H9 (cell line): ENCODE measurements around the gene MRPL36. TPM values are rescaled to one million over a fixed set of nuclear protein-coding genes. Genes with fewer than 3 reads are reported as not detected.

Experiments used
- DNase-seq: peaks from one replicate; pipeline ENCODE4 v3.0.0-alpha.2; 2017
- H2AFZ ChIP-seq: one replicate; pipeline ENCODE4 v1.6.1; 2013; ENCODE audit warnings: mild to moderate bottlenecking, low read length, control low read depth, moderate library complexity
- H2AK5ac ChIP-seq: 2 replicates; pipeline ENCODE4 v1.6.1; 2013; ENCODE audit warnings: low read length, control low read depth, mixed read lengths; ENCODE audit not compliant: insufficient read length
- H2BK120ac ChIP-seq: one replicate; pipeline ENCODE4 v1.6.1; 2013; ENCODE audit warnings: low read depth, mild to moderate bottlenecking, low read length, control low read depth, inconsistent platforms; ENCODE audit not compliant: poor library complexity, severe bottlenecking
- H2BK12ac ChIP-seq: 2 replicates; pipeline ENCODE4 v1.6.1; 2013; ENCODE audit warnings: low read length, control low read depth, mixed read lengths, low read depth; ENCODE audit not compliant: insufficient read length
- H2BK15ac ChIP-seq: 2 replicates; pipeline ENCODE4 v1.6.1; 2013; ENCODE audit warnings: low read depth, low read length, control low read depth
- H2BK20ac ChIP-seq: one replicate; pipeline ENCODE4 v1.6.1; 2013; ENCODE audit warnings: low read depth, mild to moderate bottlenecking, low read length, control low read depth, inconsistent platforms; ENCODE audit not compliant: poor library complexity, severe bottlenecking
- H2BK5ac ChIP-seq: 2 replicates; pipeline ENCODE4 v1.6.1; 2013; ENCODE audit warnings: low read length, control low read depth, mixed read lengths; ENCODE audit not compliant: insufficient read length
- H3K14ac ChIP-seq: 2 replicates; pipeline ENCODE4 v1.6.1; 2013; ENCODE audit warnings: low read length, control low read depth; ENCODE audit not compliant: insufficient read depth
- H3K18ac ChIP-seq: 2 replicates; pipeline ENCODE4 v1.6.1; 2013; ENCODE audit warnings: low read depth, mild to moderate bottlenecking, mixed read lengths, low read length, control low read depth; ENCODE audit not compliant: insufficient read length
- H3K23ac ChIP-seq: 2 replicates; pipeline ENCODE4 v1.6.1; 2013; ENCODE audit warnings: low read length, control low read depth, mixed read lengths, low read depth; ENCODE audit not compliant: insufficient read length
- H3K23me2 ChIP-seq: 2 replicates; pipeline ENCODE4 v1.6.1; 2013; ENCODE audit warnings: low read depth, mild to moderate bottlenecking, mixed read lengths, low read length, control low read depth; ENCODE audit not compliant: insufficient read length, poor library complexity, severe bottlenecking
- H3K27ac ChIP-seq: 2 replicates; pipeline ENCODE4 v1.5.1; 2013; ENCODE audit warnings: low read length, control low read depth, mixed read lengths, low read depth; ENCODE audit not compliant: insufficient read length
- H3K27me3 ChIP-seq: 2 replicates; pipeline ENCODE4 v1.6.1; 2013; ENCODE audit warnings: low read length, control low read depth, inconsistent platforms; ENCODE audit not compliant: insufficient read depth
- H3K4ac ChIP-seq: 2 replicates; pipeline ENCODE4 v1.6.1; 2013; ENCODE audit warnings: low read depth, mild to moderate bottlenecking, control low read depth, inconsistent platforms, low read length, moderate library complexity
- H3K4me1 ChIP-seq: 2 replicates; pipeline ENCODE4 v1.6.1; 2013; ENCODE audit warnings: low read length, control low read depth, inconsistent platforms; ENCODE audit not compliant: insufficient read depth
- H3K4me2 ChIP-seq: 2 replicates; pipeline ENCODE4 v1.6.1; 2013; ENCODE audit warnings: low read length, control low read depth, mixed read lengths; ENCODE audit not compliant: insufficient read length, insufficient read depth
- H3K56ac ChIP-seq: 2 replicates; pipeline ENCODE4 v1.6.1; 2013; ENCODE audit warnings: low read depth, mild to moderate bottlenecking, mixed read lengths, low read length, control low read depth; ENCODE audit not compliant: insufficient read length
- H3K79me1 ChIP-seq: 2 replicates; pipeline ENCODE4 v1.6.1; 2013; ENCODE audit warnings: low read depth, mild to moderate bottlenecking, moderate library complexity, low read length, control low read depth, inconsistent platforms; ENCODE audit not compliant: insufficient read depth, poor library complexity, severe bottlenecking
- H3K79me2 ChIP-seq: 2 replicates; pipeline ENCODE4 v1.6.1; 2013; ENCODE audit warnings: low read length, control low read depth, inconsistent platforms; ENCODE audit not compliant: insufficient read depth
- H3K9ac ChIP-seq: 2 replicates; pipeline ENCODE4 v1.6.1; 2013; ENCODE audit warnings: low read length, control low read depth, mixed read lengths; ENCODE audit not compliant: insufficient read length; ENCODE audit errors: extremely low read depth
- H3K9me3 ChIP-seq: one replicate; pipeline ENCODE4 v1.6.1; 2013; ENCODE audit warnings: low read depth, low read length, inconsistent platforms; ENCODE audit not compliant: control insufficient read depth
- H3T11ph ChIP-seq: one replicate; pipeline ENCODE4 v1.6.1; 2013; ENCODE audit warnings: mild to moderate bottlenecking, low read length, control low read depth, inconsistent platforms
- H4K20me1 ChIP-seq: one replicate; pipeline ENCODE4 v1.6.1; 2013; ENCODE audit not compliant: control insufficient read depth, insufficient read length, insufficient read depth
- H4K5ac ChIP-seq: 2 replicates; pipeline ENCODE4 v1.6.1; 2013; ENCODE audit warnings: low read depth, mild to moderate bottlenecking, mixed read lengths, low read length, control low read depth; ENCODE audit not compliant: insufficient read length
- H4K8ac ChIP-seq: replicated peaks from 2 replicates; pipeline ENCODE4 v1.6.1; 2013; ENCODE audit warnings: low read length, control low read depth, mixed read lengths, low read depth; ENCODE audit not compliant: insufficient read length
- H4K91ac ChIP-seq: 2 replicates; pipeline ENCODE4 v1.6.1; 2013; ENCODE audit warnings: low read depth, mild to moderate bottlenecking, moderate library complexity, mixed read lengths, low read length, control low read depth; ENCODE audit not compliant: insufficient read length
- H3K27ac Mint-ChIP-seq, 3 experiments: 2 replicates in 2 of 3; 3 replicates in 1 of 3; pipeline ENCODE4 v1.8.0; 2020 to 2021; ENCODE audit warnings: mixed read lengths in 3 of 3, mild to moderate bottlenecking in 1 of 3, moderate library complexity in 1 of 3
- H3K27me3 Mint-ChIP-seq: 2 replicates; pipeline ENCODE4 v1.8.0; 2021; ENCODE audit warnings: low read depth, mild to moderate bottlenecking, moderate library complexity, mixed read lengths
- H3K36me3 Mint-ChIP-seq, 3 experiments: 2 replicates in 2 of 3; 3 replicates in 1 of 3; pipeline ENCODE4 v1.8.0; 2020 to 2021; ENCODE audit warnings: low read depth in 3 of 3, mixed read lengths in 3 of 3; ENCODE audit not compliant: insufficient read depth in 1 of 3
- H3K4me1 Mint-ChIP-seq, 2 experiments: 2 replicates each; pipeline ENCODE4 v1.8.0; 2020; ENCODE audit warnings: mixed read lengths in 2 of 2
- H3K4me3 Mint-ChIP-seq, 2 experiments: 2 replicates in 1 of 2; 3 replicates in 1 of 2; pipeline ENCODE4 v1.8.0; 2020 to 2021; ENCODE audit warnings: mild to moderate bottlenecking in 2 of 2, mixed read lengths in 2 of 2, moderate library complexity in 1 of 2
- H3K9me3 Mint-ChIP-seq, 2 experiments: 2 replicates in 1 of 2; 3 replicates in 1 of 2; pipeline ENCODE4 v1.8.0; 2020; ENCODE audit warnings: mild to moderate bottlenecking in 2 of 2, mixed read lengths in 2 of 2, moderate library complexity in 1 of 2
- CTCF ChIP-seq: fragments of 200-600 bp; sonication (generic); conservative IDR thresholded peaks from 3 replicates; pipeline ENCODE4 v1.8.0; 2021; ENCODE audit warnings: antibody characterized with exemption, mild to moderate bottlenecking
- WGBS: extraction: QIAGEN DNeasy Blood & Tissue Kit; methylation state at CpG from one replicate; pipeline ENCODE4 v1.1.7; 2013; ENCODE audit warnings: missing lambda C conversion rate, low lambda C conversion rate, mixed read lengths; ENCODE audit not compliant: insufficient read length; ENCODE audit errors: extremely low coverage; 5-methylcytosine and 5-hydroxymethylcytosine counted together
- total RNA-seq: library from RNA; stranded (reverse); gene quantifications from 2 replicates; pipeline ENCODE4 v1.2.1, GENCODE V29; 2021

The MRPL36 gene
- total RNA-seq, 1 experiment from 2014 or later, result 67.3 TPM

GRCh38 chr5:1760656-1761452 lies 38.8 kb downstream of the MRPL36 start:
- Histone ChIP-seq H3K79me1 (no peaks in the 10 kb centered on the region), H2AK5ac (no peak overlapping the region), H3K4me2 (no peak overlapping the region), H3K4me1 (no peaks in the 10 kb centered on the region; the same call in 1 of the 2 replicates), H3K9me3 (no peaks in the 10 kb centered on the region), H2BK20ac (no peak overlapping the region), H3K23me2 (no peaks in the 10 kb centered on the region), H2BK120ac (no peak overlapping the region), H3K27ac (no peak overlapping the region), H2BK12ac (no peak overlapping the region), H3K4ac (no peak overlapping the region), H3K23ac (no peak overlapping the region), H4K20me1 (no peaks in the 10 kb centered on the region), H2AFZ (no peak overlapping the region), H3K9ac (no peak overlapping the region), H3K79me2 (no peaks in the 10 kb centered on the region), H4K91ac (no peak overlapping the region), H3K27me3 (no peaks in the 10 kb centered on the region), H3K18ac (no peak overlapping the region), H2BK15ac (no peak overlapping the region), H4K5ac (no peak overlapping the region), H3K14ac (no peak overlapping the region), H4K8ac (no peak overlapping the region), H3K56ac (no peak overlapping the region), H3T11ph (no peak overlapping the region), H2BK5ac (no peak overlapping the region)
- Mint-ChIP-seq H3K9me3 (peaks cover 11 to 13% of the 10 kb centered on the region in 2 experiments), H3K27ac (peak overlapping the region in 1 of 3 experiments; percentile 68; a peak in 1 of 7 replicates), H3K4me1 (peaks cover 14 to 21% of the 10 kb centered on the region in 2 experiments), H3K27me3 (peaks cover 13% of the 10 kb centered on the region), H3K36me3 (peaks cover 7 to 11% (median 10%) of the 10 kb centered on the region in 3 experiments), H3K4me3 (no peak overlapping the region)
- DNase-seq, result peak; percentile 29
- TF ChIP-seq CTCF, result no peak
- WGBS, result no CpG with 5 or more reads among the region's 28 CpGs
